HEK293 (cell line): Measurements from ENCODE around the gene RASA1.

Source experiments
- RBAK ChIP-seq: fragments of 450-650 bp; formaldehyde crosslinking; IDR thresholded peaks from 2 replicates; pipeline ENCODE4 v1.5.1; 2016; ENCODE audit warnings: missing biosample characterization, missing genetic modification characterization
- ZBTB21 ChIP-seq: fragments of 450-650 bp; formaldehyde crosslinking; IDR thresholded peaks from 2 replicates; pipeline ENCODE4 v1.5.1; 2017; ENCODE audit warnings: missing biosample characterization, missing genetic modification characterization
- ZFP37 ChIP-seq: fragments of 450-650 bp; formaldehyde crosslinking; IDR thresholded peaks from 2 replicates; pipeline ENCODE4 v1.5.1; 2016; ENCODE audit warnings: missing biosample characterization, missing genetic modification characterization
- ZNF132 ChIP-seq: fragments of 450-650 bp; formaldehyde crosslinking; IDR thresholded peaks from 2 replicates; pipeline ENCODE4 v1.5.1; 2017; ENCODE audit warnings: missing biosample characterization, missing genetic modification characterization, borderline replicate concordance
- ZNF174 ChIP-seq: fragments of 450-650 bp; formaldehyde crosslinking; IDR thresholded peaks from 2 replicates; pipeline ENCODE4 v1.5.0; 2017; ENCODE audit warnings: missing biosample characterization, mild to moderate bottlenecking, missing genetic modification characterization
- ZNF274 ChIP-seq, 2 experiments: fragments of 200-500 bp in 1 of 2; fragments of 450-650 bp in 1 of 2; sonication (Bioruptor generic) in 1 of 2; formaldehyde crosslinking in 1 of 2; IDR thresholded peaks; 2 replicates each; pipeline versions ENCODE4 v1.5.1 to v1.6.1; 2014 to 2016; ENCODE audit warnings: borderline replicate concordance in 1 of 2, inconsistent platforms in 1 of 2, low read length in 1 of 2, missing biosample characterization in 1 of 2, missing genetic modification characterization in 1 of 2
- ZNF311 ChIP-seq: fragments of 450-650 bp; formaldehyde crosslinking; IDR thresholded peaks from 2 replicates; pipeline ENCODE4 v1.5.1; 2017; ENCODE audit warnings: missing biosample characterization, missing genetic modification characterization, borderline replicate concordance
- ZNF416 ChIP-seq: fragments of 450-650 bp; formaldehyde crosslinking; IDR thresholded peaks from 2 replicates; pipeline ENCODE4 v1.5.1; 2016; ENCODE audit warnings: missing biosample characterization, missing genetic modification characterization
- ZNF596 ChIP-seq: fragments of 450-650 bp; IDR thresholded peaks from 2 replicates; pipeline ENCODE4 v1.5.0; 2018; ENCODE audit warnings: missing biosample characterization, mild to moderate bottlenecking, missing genetic modification characterization, moderate library complexity
- ZNF654 ChIP-seq: fragments of 450-650 bp; formaldehyde crosslinking; IDR thresholded peaks from 2 replicates; pipeline ENCODE4 v1.5.1; 2016; ENCODE audit warnings: low read depth, missing biosample characterization, missing genetic modification characterization
- TF ChIP-seq, protein P1 (sequence below): fragments of 450-650 bp; formaldehyde crosslinking; IDR thresholded peaks from 2 replicates; pipeline ENCODE4 v1.5.1; 2017; ENCODE audit warnings: missing biosample characterization, missing genetic modification characterization
- TF ChIP-seq, protein P2 (sequence below): fragments of 450-650 bp; formaldehyde crosslinking; IDR thresholded peaks from 2 replicates; pipeline ENCODE4 v1.5.1; 2016; ENCODE audit warnings: missing biosample characterization, missing genetic modification characterization

DNA sequence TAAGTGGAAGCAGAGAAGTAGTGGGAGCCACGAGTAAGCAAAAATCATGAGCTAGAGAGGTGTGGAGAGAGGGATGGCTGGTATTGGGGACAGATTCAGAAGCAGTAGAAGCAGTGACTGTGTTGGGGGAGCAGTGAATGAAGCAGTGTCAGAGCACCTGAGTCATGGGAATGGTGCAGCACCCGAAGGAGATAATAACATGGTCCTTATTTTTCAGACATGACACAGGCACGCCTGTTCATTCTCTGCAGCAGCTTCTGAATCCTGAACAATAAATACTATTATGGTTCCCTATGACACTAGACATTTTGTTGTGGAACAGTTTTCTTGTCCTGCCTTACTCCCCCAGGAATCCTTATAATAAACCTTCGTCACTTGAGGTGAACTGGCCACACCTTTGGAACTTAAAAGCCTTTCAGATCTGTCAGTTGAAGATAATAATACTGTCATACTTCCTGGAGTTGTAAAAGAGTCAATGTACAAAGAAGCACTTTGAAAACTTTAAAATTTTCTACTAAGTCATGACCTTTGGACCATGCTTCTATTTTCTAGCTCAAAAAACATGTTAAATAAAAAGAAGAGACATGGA is 7.0 kb upstream of the RASA1 start:
- TF ChIP-seq, protein P1, sequence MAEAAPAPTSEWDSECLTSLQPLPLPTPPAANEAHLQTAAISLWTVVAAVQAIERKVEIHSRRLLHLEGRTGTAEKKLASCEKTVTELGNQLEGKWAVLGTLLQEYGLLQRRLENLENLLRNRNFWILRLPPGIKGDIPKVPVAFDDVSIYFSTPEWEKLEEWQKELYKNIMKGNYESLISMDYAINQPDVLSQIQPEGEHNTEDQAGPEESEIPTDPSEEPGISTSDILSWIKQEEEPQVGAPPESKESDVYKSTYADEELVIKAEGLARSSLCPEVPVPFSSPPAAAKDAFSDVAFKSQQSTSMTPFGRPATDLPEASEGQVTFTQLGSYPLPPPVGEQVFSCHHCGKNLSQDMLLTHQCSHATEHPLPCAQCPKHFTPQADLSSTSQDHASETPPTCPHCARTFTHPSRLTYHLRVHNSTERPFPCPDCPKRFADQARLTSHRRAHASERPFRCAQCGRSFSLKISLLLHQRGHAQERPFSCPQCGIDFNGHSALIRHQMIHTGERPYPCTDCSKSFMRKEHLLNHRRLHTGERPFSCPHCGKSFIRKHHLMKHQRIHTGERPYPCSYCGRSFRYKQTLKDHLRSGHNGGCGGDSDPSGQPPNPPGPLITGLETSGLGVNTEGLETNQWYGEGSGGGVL = no peak
- TF ChIP-seq, protein P2, sequence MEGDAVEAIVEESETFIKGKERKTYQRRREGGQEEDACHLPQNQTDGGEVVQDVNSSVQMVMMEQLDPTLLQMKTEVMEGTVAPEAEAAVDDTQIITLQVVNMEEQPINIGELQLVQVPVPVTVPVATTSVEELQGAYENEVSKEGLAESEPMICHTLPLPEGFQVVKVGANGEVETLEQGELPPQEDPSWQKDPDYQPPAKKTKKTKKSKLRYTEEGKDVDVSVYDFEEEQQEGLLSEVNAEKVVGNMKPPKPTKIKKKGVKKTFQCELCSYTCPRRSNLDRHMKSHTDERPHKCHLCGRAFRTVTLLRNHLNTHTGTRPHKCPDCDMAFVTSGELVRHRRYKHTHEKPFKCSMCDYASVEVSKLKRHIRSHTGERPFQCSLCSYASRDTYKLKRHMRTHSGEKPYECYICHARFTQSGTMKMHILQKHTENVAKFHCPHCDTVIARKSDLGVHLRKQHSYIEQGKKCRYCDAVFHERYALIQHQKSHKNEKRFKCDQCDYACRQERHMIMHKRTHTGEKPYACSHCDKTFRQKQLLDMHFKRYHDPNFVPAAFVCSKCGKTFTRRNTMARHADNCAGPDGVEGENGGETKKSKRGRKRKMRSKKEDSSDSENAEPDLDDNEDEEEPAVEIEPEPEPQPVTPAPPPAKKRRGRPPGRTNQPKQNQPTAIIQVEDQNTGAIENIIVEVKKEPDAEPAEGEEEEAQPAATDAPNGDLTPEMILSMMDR = no peak
- no peak for TF ChIP-seq ZNF174 (tag by site-specific recombination)
- TF ChIP-seq ZNF596 (tag by site-specific recombination) = no peak
- no peak for TF ChIP-seq ZNF654 (tag by site-specific recombination)
- no peak for TF ChIP-seq ZNF132 (tag by site-specific recombination)
- TF ChIP-seq ZNF416 (tag by site-specific recombination) = no peak
- TF ChIP-seq ZNF311 = no peak
- no peak for TF ChIP-seq RBAK (tag by site-specific recombination)
- no peak for TF ChIP-seq ZNF274 (IDR thresholded peaks at IDR 0.05; ENCODE audit: low read length)
- TF ChIP-seq ZNF274 (tag by site-specific recombination; IDR thresholded peaks at IDR 0.05; ENCODE audit: borderline replicate concordance) = no peak
- TF ChIP-seq ZBTB21 = no peak
- TF ChIP-seq ZFP37 = no peak
